ENCODE data around the gene MYRF. TPM values are rescaled to one million over a fixed set of nuclear protein-coding genes. Genes with fewer than 3 reads are reported as not detected.

Gene MYRF
- total RNA-seq, 2 donors from 2014 or later: 33.2 to 47.5 TPM

GRCh38 chr11:61728066-61728939, 24.1 kb upstream of the MYRF start:
- no peak overlapping the region for H3K4me3 ChIP-seq
- H3K9me3 ChIP-seq: no peaks in the 10 kb centered on the region
- peaks cover 21% of the 10 kb centered on the region for H3K4me1 ChIP-seq
- H3K27ac ChIP-seq: no peak overlapping the region
- H3K36me3 ChIP-seq (replicated peaks in 1 of 2; ENCODE audit: insufficient read depth in 1 of 2, low read depth in 2 of 2): peaks cover 0 to 14% of the 10 kb centered on the region in 2 donors
- H3K27me3 ChIP-seq: no peaks in the 10 kb centered on the region
- TF ChIP-seq CTCF (IDR thresholded peaks at IDR 0.05) (no peak), POLR2A (IDR thresholded peaks at IDR 0.05) (no peak)
- DNase-seq (no peak), ATAC-seq (no peak)
- intact Hi-C loops (cut with DNase I): no loop called here
- WGBS, 2 donors: 91% methylated on average over 30 to 33 of the region's 33 CpGs

GRCh38 chr11:61728940-61729219, 23.6 kb upstream of the MYRF start:
- ATAC-seq: no peak
- TF ChIP-seq POLR2A (IDR thresholded peaks at IDR 0.05) (no peak), CTCF (IDR thresholded peaks at IDR 0.05) (no peak)
- no peak for DNase-seq
- Histone ChIP-seq H3K27ac (no peak overlapping the region), H3K4me3 (no peak overlapping the region), H3K9me3 (no peaks in the 10 kb centered on the region), H3K4me1 (peaks cover 22% of the 10 kb centered on the region), H3K36me3 (replicated peaks in 1 of 2; ENCODE audit: insufficient read depth in 1 of 2, low read depth in 2 of 2) (peaks cover 0 to 9% of the 10 kb centered on the region in 2 donors), H3K27me3 (no peaks in the 10 kb centered on the region)
- WGBS, 2 donors: 79 to 92% methylated on average over 8 of the region's 8 CpGs
- intact Hi-C loops (cut with DNase I): no loop called here

GRCh38 chr11:61730240-61730994, 22.0 kb upstream of the MYRF start:
- ATAC-seq (peak; percentile 27), DNase-seq (peak in 3 of 4 donors; percentile 51 to 74 (median 70))
- intact Hi-C loops (cut with DNase I): loop anchor here (5.0 kb wide), 1 partner anchor 53 kb away; no protein-coding TSS in a partner anchor
- H3K27ac ChIP-seq: peak overlapping the region; percentile 29 to 71 (median 48)
- H3K4me1 ChIP-seq: peaks cover 22% of the 10 kb centered on the region
- no peaks in the 10 kb centered on the region for H3K27me3 ChIP-seq
- 38 to 46% methylated on average over 11 to 13 of the region's 13 CpGs for WGBS, 2 donors
- H3K4me3 ChIP-seq: no peak overlapping the region
- no peaks in the 10 kb centered on the region for H3K9me3 ChIP-seq
- TF ChIP-seq CTCF (IDR thresholded peaks at IDR 0.05): no peak
- TF ChIP-seq POLR2A (IDR thresholded peaks at IDR 0.05): no peak
- peaks cover 0 to 10% of the 10 kb centered on the region in 2 donors for H3K36me3 ChIP-seq (replicated peaks in 1 of 2; ENCODE audit: insufficient read depth in 1 of 2, low read depth in 2 of 2)

GRCh38 chr11:61731211-61731951, 21.1 kb upstream of the MYRF start:
- no peaks in the 10 kb centered on the region for H3K9me3 ChIP-seq
- WGBS, 2 donors: 86% methylated on average over 19 of the region's 19 CpGs
- peaks cover 22% of the 10 kb centered on the region for H3K4me1 ChIP-seq
- H3K4me3 ChIP-seq: no peak overlapping the region
- no peak for DNase-seq
- no peak for ATAC-seq
- intact Hi-C loops (cut with DNase I): loop anchor here (5.0 kb wide), 1 partner anchor 54 kb away; no protein-coding TSS in a partner anchor
- peak overlapping the region in 2 of 4 donors; percentile 47 to 71 for H3K27ac ChIP-seq
- no peak for TF ChIP-seq CTCF (IDR thresholded peaks at IDR 0.05)
- TF ChIP-seq POLR2A (IDR thresholded peaks at IDR 0.05): no peak
- H3K27me3 ChIP-seq: no peaks in the 10 kb centered on the region
- H3K36me3 ChIP-seq (replicated peaks in 1 of 2; ENCODE audit: insufficient read depth in 1 of 2, low read depth in 2 of 2): peaks cover 0 to 12% of the 10 kb centered on the region in 2 donors
